GM19025 (cell line): ENCODE data around the gene CCDC188.

ENCODE experiments used
- ATAC-seq: cut with Tn5 transposase; IDR thresholded peaks from one replicate; pipeline ENCODE4 v1.9.1; 2021; ENCODE audit warnings: mild to moderate bottlenecking, low read depth, moderate library complexity; ENCODE audit not compliant: unreplicated experiment

Gene CCDC188

GRCh38 chr22:20151276-20151588 is 377 bp upstream of the CCDC188 start:
- ATAC-seq = no peak

- no peak for ATAC-seq
These were observed 1.3 kb downstream of the CCDC188 start for GRCh38 chr22:20149257-20150250.

- ATAC-seq = no peak
These were observed 2.4 kb downstream of the CCDC188 start for GRCh38 chr22:20148414-20148813.

GRCh38 chr22:20147237-20147988 is 3.4 kb downstream of the CCDC188 start:
- no peak for ATAC-seq

GRCh38 chr22:20146777-20147176 is 4.1 kb downstream of the CCDC188 start:
- no peak for ATAC-seq

- ATAC-seq = no peak
These were observed 5.0 kb downstream of the CCDC188 start for GRCh38 chr22:20145832-20146223.

- ATAC-seq = no peak
These were observed 5.5 kb downstream of the CCDC188 start for GRCh38 chr22:20145206-20145831.

GRCh38 chr22:20143883-20144665 is 6.8 kb downstream of the CCDC188 start:
- ATAC-seq = no peak

GRCh38 chr22:20142711-20143621 is 7.9 kb downstream of the CCDC188 start:
- ATAC-seq = no peak

- no peak for ATAC-seq
These were observed 9.4 kb downstream of the CCDC188 start for GRCh38 chr22:20141186-20142077.

- ATAC-seq = no peak
These were observed 10.3 kb downstream of the CCDC188 start for GRCh38 chr22:20140521-20140964.

- no peak for ATAC-seq
These were observed 10.8 kb downstream of the CCDC188 start for GRCh38 chr22:20140107-20140445.

GRCh38 chr22:20139391-20140106 is 11.3 kb downstream of the CCDC188 start:
- no peak for ATAC-seq

- ATAC-seq = no peak
These were observed 12.0 kb downstream of the CCDC188 start for GRCh38 chr22:20138868-20139267.

GRCh38 chr22:20138417-20138738 is 12.5 kb downstream of the CCDC188 start:
- ATAC-seq = no peak

- no peak for ATAC-seq
These were observed 13.0 kb downstream of the CCDC188 start for GRCh38 chr22:20137671-20138416.

GRCh38 chr22:20137113-20137512 is 13.7 kb downstream of the CCDC188 start:
- no peak for ATAC-seq

- no peak for ATAC-seq
These were observed 14.3 kb downstream of the CCDC188 start for GRCh38 chr22:20136603-20136873.
